NB4 (cell line): ENCODE data around the gene CDKN2B-AS1.

Experiments
- DNase-seq: peaks from one replicate; pipeline ENCODE4 v3.0.0; 2010; ENCODE audit warnings: low read depth
- H3K4me3 ChIP-seq: one replicate; pipeline ENCODE4 v1.5.1; 2011; ENCODE audit warnings: mild to moderate bottlenecking, low read depth, low read length, moderate library complexity
- MYC ChIP-seq: IDR thresholded peaks from 2 replicates; pipeline ENCODE4 v1.6.1; 2011; ENCODE audit warnings: low read depth, low read length
- POLR2A ChIP-seq: IDR thresholded peaks from 2 replicates; pipeline ENCODE4 v1.6.1; 2011; ENCODE audit warnings: mild to moderate bottlenecking; ENCODE audit not compliant: insufficient read length; ENCODE audit errors: extremely low read depth
- TF ChIP-seq, protein P1 (sequence below): IDR thresholded peaks from 2 replicates; pipeline ENCODE4 v1.6.1; 2011; ENCODE audit warnings: low read depth, low read length
- TF ChIP-seq, protein P2 (sequence below): IDR thresholded peaks from one replicate; pipeline ENCODE4 v1.5.1; 2012; ENCODE audit warnings: low read depth, low read length

Gene CDKN2B-AS1

DNA sequence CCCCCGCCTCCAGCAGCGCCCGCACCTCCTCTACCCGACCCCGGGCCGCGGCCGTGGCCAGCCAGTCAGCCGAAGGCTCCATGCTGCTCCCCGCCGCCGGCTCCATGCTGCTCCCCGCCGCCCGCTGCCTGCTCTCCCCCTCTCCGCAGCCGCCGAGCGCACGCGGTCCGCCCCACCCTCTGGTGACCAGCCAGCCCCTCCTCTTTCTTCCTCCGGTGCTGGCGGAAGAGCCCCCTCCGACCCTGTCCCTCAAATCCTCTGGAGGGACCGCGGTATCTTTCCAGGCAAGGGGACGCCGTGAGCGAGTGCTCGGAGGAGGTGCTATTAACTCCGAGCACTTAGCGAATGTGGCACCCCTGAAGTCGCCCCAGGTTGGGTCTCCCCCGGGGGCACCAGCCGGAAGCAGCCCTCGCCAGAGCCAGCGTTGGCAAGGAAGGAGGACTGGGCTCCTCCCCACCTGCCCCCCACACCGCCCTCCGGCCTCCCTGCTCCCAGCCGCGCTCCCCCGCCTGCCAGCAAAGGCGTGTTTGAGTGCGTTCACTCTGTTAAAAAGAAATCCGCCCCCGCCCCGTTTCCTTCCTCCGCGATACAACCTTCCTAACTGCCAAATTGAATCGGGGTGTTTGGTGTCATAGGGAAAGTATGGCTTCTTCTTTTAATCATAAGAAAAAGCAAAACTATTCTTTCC is 19.7 kb upstream of the CDKN2B-AS1 start:
- no peak overlapping the region for H3K4me3 ChIP-seq
- TF ChIP-seq, protein P1, sequence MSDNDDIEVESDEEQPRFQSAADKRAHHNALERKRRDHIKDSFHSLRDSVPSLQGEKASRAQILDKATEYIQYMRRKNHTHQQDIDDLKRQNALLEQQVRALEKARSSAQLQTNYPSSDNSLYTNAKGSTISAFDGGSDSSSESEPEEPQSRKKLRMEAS = no peak
- TF ChIP-seq POLR2A (no peak), MYC (no peak)
- TF ChIP-seq, protein P2, sequence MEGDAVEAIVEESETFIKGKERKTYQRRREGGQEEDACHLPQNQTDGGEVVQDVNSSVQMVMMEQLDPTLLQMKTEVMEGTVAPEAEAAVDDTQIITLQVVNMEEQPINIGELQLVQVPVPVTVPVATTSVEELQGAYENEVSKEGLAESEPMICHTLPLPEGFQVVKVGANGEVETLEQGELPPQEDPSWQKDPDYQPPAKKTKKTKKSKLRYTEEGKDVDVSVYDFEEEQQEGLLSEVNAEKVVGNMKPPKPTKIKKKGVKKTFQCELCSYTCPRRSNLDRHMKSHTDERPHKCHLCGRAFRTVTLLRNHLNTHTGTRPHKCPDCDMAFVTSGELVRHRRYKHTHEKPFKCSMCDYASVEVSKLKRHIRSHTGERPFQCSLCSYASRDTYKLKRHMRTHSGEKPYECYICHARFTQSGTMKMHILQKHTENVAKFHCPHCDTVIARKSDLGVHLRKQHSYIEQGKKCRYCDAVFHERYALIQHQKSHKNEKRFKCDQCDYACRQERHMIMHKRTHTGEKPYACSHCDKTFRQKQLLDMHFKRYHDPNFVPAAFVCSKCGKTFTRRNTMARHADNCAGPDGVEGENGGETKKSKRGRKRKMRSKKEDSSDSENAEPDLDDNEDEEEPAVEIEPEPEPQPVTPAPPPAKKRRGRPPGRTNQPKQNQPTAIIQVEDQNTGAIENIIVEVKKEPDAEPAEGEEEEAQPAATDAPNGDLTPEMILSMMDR = no peak
- DNase-seq = no peak

DNA sequence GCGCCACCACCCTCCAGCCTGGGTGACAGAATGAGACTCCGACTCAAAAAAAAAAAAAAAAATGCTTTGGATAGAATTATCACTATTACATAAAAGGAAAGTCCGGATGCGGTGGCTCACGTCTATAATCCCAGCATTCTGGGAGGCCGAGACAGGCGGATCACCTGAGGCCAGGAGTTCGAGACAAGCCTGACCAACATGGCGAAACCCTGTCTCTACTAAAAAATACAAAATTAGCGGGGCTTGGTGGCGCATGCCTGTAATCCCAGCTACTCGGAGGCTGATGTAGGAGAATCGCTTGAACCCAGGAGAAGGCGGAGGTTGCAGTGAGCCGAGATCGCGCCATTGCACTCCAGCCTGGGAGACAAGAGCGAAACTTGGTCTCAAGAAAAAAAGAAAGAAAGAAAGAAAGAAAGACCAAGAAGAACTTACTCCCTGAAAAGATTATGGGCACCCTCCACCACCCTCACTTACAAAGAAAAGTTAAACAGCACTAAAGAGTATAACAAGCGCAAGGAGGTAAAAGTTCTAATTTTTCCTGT is 18.2 kb upstream of the CDKN2B-AS1 start:
- TF ChIP-seq, protein P2 = no peak
- no peak for TF ChIP-seq MYC
- TF ChIP-seq POLR2A = no peak
- TF ChIP-seq, protein P1 = no peak
- no peak for DNase-seq
- H3K4me3 ChIP-seq = no peak overlapping the region

DNA sequence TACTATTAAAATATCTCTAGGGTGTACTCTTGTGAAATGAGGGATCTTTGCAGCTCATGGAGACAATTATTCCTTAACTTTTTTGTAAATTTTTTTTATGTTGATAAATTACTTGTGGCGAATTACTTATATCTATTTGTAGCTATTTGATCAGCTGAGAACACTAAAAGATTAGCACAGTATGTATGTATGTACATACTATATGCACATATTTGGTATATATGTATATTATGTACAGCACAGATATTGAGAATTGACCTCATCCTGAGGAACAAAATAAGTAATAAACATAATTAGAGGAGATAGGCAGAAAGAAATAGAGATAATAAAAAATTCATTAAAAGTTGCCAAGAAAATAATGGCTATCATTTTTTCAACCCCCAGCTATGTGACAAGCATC is 12.2 kb upstream of the CDKN2B-AS1 start:
- TF ChIP-seq, protein P2 = no peak
- TF ChIP-seq, protein P1 = no peak
- TF ChIP-seq MYC = no peak
- no peak for TF ChIP-seq POLR2A
- H3K4me3 ChIP-seq = no peak overlapping the region
- DNase-seq = no peak

DNA sequence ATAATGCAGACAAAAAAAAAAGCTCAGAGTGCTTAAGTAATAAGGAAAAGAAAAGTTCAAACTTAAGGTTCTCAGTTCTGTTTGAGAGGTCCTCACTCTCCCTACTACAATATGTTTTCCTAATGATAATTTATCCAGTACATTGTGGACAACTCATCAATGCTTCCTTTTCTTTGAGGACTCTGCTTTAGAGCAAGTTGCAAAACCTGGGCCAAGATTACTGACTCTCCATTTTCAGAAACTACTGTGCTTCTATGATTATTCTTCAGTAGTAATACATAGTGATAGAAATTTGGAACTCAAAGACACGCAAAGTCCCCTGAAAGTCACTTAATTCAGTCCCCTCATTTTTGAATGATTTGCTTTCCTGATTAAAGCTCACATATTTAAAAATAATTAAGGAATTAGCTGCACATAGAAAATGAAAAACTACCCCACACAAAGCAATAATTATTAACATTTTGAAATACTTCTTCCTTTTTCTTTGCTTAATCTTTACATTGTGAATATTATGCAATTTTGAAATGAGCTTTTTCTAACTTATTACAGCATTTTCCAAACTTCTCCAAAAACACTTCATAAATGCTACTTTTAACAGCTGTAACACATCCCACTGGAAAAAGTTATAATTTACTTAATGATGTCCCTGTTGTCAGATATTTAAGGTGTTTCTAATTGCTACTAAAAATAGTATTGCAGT is 11.6 kb upstream of the CDKN2B-AS1 start:
- no peak overlapping the region for H3K4me3 ChIP-seq
- no peak for DNase-seq
- TF ChIP-seq, protein P2 = no peak
- TF ChIP-seq, protein P1 = no peak
- TF ChIP-seq POLR2A = no peak
- no peak for TF ChIP-seq MYC

DNA sequence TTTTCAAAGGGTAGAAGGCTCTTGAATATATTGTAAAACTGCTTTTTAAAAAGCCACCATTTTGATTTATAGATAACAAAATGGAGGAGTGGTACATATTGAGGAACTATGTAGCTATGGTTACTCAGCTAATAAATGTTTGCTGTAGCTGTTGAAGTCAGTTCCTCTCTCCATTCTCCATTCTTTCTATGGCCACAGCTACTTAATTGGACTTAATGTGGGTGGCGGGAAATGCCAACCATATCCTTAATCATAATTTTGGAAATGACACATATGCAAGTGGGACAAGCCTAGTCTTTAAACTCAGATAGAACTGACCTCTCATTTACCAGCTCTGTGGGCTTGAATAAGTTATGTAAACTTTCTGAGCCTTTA is 11.0 kb upstream of the CDKN2B-AS1 start:
- DNase-seq = no peak
- no peak for TF ChIP-seq POLR2A
- TF ChIP-seq MYC = no peak
- TF ChIP-seq, protein P1 = no peak
- TF ChIP-seq, protein P2 = no peak
- no peak overlapping the region for H3K4me3 ChIP-seq
